HG03469 (cell line): ENCODE data around the gene ISX.
"Not testable (repeated sequence)": the region's sequence is repeated elsewhere in the genome, so short reads cannot be mapped to it uniquely, and the experiment has no call there.

Experiments
- ATAC-seq: cut with Tn5 transposase; IDR thresholded peaks from one replicate; pipeline ENCODE4 v1.9.1; 2021; ENCODE audit warnings: mild to moderate bottlenecking, moderate library complexity, moderate number of reproducible peaks; ENCODE audit not compliant: unreplicated experiment

The ISX gene

GRCh38 chr22:35065796-35066218 is at the start of gene ISX:
Gene ISX (plus strand): TSS chr22:35066158. CDS start chr22:35067088, 930 bp downstream.
- no peak for ATAC-seq

- ATAC-seq, result no peak
Observed at GRCh38 chr22:35016909-35017308, 49.0 kb upstream of the ISX start.

GRCh38 chr22:35018995-35019394 is 47.0 kb upstream of the ISX start:
- no peak for ATAC-seq

GRCh38 chr22:35020517-35020916 is 45.4 kb upstream of the ISX start:
- ATAC-seq, result no peak

- ATAC-seq, result no peak
Observed at GRCh38 chr22:35021161-35021560, 44.8 kb upstream of the ISX start.

GRCh38 chr22:35022291-35022690 is 43.7 kb upstream of the ISX start:
- ATAC-seq, result no peak

- no peak for ATAC-seq
Observed at GRCh38 chr22:35023692-35024363, 42.1 kb upstream of the ISX start.

GRCh38 chr22:35024364-35024692 is 41.6 kb upstream of the ISX start:
- no peak for ATAC-seq

GRCh38 chr22:35030112-35030511 is 35.8 kb upstream of the ISX start:
- ATAC-seq, result not testable (repeated sequence)

GRCh38 chr22:35032571-35032970 is 33.4 kb upstream of the ISX start:
- no peak for ATAC-seq

GRCh38 chr22:35033635-35034296 is 32.2 kb upstream of the ISX start:
- no peak for ATAC-seq

GRCh38 chr22:35034963-35035362 is 31.0 kb upstream of the ISX start:
- no peak for ATAC-seq

GRCh38 chr22:35037089-35037488 is 28.9 kb upstream of the ISX start:
- ATAC-seq, result no peak

GRCh38 chr22:35039625-35040024 is 26.3 kb upstream of the ISX start:
- ATAC-seq, result no peak

GRCh38 chr22:35043252-35043933 is 22.6 kb upstream of the ISX start:
- no peak for ATAC-seq

- ATAC-seq, result no peak
Observed at GRCh38 chr22:35043934-35044319, 22.0 kb upstream of the ISX start.

GRCh38 chr22:35044607-35045390 is 21.2 kb upstream of the ISX start:
- ATAC-seq, result no peak

GRCh38 chr22:35045451-35045850 is 20.5 kb upstream of the ISX start:
- ATAC-seq, result no peak

GRCh38 chr22:35046744-35047462 is 19.1 kb upstream of the ISX start:
- no peak for ATAC-seq

GRCh38 chr22:35050038-35050437 is 15.9 kb upstream of the ISX start:
- not testable (repeated sequence) for ATAC-seq
